Bronchial epithelial cell (primary cell): Measurements from ENCODE around the gene NIN. TPM values are rescaled to one million over a fixed set of nuclear protein-coding genes. Genes with fewer than 3 reads are reported as not detected.

ENCODE experiments used
- DNase-seq: peaks from one replicate; pipeline ENCODE4 v3.0.0-alpha.2; 2010; ENCODE audit warnings: low read depth
- FAIRE-seq: peaks from 2 replicates; lab custom pipeline; 2011; peaks lifted over from hg19 to GRCh38; lab: Jason Lieb, UNC
- H3K27me3 ChIP-seq: 2 replicates; pipeline ENCODE4 v1.5.1; 2011; ENCODE audit warnings: low read length; ENCODE audit not compliant: control insufficient read depth, insufficient read depth
- H3K36me3 ChIP-seq: 2 replicates; pipeline ENCODE4 v1.5.1; 2011; ENCODE audit warnings: low read length; ENCODE audit not compliant: control insufficient read depth, insufficient read depth
- H3K4me3 ChIP-seq: 2 replicates; pipeline ENCODE4 v1.5.1; 2011; ENCODE audit warnings: mild to moderate bottlenecking, low read depth, low read length, control low read depth
- total RNA-seq: library from RNA; depleted of rRNA; stranded (reverse); fragments of >200 nt; gene quantifications from 2 replicates; pipeline ENCODE4 v1.2.1, GENCODE V29; 2014
- TF ChIP-seq, protein P1 (sequence below): IDR thresholded peaks from 2 replicates; pipeline ENCODE4 v1.5.1; 2011; ENCODE audit warnings: mild to moderate bottlenecking, moderate library complexity, low read length, control low read depth, inconsistent platforms; ENCODE audit not compliant: insufficient read depth, severe bottlenecking

The NIN gene
- total RNA-seq, 1 donor from 2014 or later, result 16.8 TPM

DNA sequence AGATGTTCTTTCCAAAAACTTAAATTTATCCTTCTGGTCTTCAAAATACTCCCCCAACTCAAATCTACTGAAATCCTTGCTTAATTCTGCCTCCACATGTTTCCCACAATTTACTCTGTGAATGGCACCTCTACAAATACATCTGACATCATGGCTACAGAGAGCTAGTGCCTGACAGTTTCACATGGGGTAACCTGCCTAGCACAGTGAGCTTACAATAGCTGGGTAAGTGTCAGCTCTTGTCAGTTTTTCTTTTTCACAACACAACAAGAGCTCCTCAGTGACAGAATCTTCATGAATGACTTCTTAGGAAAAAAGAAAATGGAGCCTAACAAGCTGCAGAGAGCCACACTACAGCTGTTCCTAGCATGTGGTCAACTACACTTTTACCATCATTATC is 54.4 kb downstream of the NIN start:
- TF ChIP-seq, protein P1, sequence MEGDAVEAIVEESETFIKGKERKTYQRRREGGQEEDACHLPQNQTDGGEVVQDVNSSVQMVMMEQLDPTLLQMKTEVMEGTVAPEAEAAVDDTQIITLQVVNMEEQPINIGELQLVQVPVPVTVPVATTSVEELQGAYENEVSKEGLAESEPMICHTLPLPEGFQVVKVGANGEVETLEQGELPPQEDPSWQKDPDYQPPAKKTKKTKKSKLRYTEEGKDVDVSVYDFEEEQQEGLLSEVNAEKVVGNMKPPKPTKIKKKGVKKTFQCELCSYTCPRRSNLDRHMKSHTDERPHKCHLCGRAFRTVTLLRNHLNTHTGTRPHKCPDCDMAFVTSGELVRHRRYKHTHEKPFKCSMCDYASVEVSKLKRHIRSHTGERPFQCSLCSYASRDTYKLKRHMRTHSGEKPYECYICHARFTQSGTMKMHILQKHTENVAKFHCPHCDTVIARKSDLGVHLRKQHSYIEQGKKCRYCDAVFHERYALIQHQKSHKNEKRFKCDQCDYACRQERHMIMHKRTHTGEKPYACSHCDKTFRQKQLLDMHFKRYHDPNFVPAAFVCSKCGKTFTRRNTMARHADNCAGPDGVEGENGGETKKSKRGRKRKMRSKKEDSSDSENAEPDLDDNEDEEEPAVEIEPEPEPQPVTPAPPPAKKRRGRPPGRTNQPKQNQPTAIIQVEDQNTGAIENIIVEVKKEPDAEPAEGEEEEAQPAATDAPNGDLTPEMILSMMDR, result no peak
- FAIRE-seq, result no peak
- Histone ChIP-seq H3K4me3 (no peak overlapping the region), H3K36me3 (peaks cover 4% of the 10 kb centered on the region), H3K27me3 (no peaks in the 10 kb centered on the region)
- DNase-seq, result no peak

DNA sequence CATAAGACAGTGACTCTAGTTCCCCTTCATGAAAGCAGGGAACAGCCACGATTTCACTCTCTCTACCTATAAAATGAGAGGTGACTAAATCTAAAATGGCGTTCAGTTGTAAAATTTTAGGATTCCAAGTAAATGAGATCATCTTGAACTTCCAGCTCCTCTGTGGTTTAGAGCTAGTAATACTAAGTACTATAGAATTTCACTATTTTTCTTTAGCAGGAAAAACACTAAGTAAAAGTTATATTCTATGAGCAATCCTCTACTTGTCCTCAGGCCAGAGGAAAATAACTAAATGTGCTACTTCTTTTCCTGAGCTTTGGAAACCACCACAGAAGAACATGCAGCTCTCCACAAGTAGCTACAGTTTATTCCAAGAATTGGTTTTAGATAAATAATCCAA is 55.6 kb downstream of the NIN start:
- peaks cover 4% of the 10 kb centered on the region for H3K36me3 ChIP-seq
- peak; percentile 92 for DNase-seq

DNA sequence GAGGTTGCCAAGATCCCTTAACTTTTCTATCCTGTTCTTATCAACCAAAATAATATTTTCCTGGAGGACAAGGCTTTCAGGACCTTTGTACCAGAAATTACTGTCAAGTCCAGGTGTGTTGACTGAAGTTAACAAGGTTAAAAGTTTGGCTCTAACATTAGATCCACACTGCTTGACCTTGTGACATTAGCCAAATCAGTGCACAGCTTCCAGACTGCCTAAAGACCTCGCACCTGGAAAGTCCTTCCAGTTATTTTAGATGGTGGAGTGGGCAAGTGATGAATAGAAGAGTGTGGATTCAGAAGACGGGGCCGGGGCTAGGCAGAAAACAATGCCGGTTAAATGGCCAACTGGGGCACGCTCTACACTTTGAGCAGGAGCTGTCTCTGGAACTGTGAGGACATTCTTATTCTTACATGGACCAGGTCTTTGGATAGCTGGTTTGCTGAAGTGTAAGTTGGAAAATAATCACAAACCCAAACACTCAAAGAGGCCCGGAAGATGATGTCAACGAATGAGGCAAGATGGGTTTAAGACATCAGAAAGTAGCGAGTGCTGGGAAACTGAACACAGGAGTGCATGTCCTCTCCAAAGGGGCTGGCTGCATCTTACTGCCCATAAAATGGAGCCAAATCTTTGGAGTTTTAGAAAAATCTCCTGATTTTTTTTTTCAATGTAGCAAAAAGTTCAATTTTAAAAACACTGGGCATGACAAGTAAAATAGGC is 56.3 kb downstream of the NIN start:
- FAIRE-seq, result no peak
- no peaks in the 10 kb centered on the region for H3K27me3 ChIP-seq
- no peak overlapping the region for H3K4me3 ChIP-seq
- H3K36me3 ChIP-seq, result peaks cover 8% of the 10 kb centered on the region
- TF ChIP-seq, protein P1, result no peak
- DNase-seq, result no peak

More for the DNA sequence above, 55.6 kb downstream of the NIN start:
- H3K27me3 ChIP-seq, result no peaks in the 10 kb centered on the region
- no peak overlapping the region for H3K4me3 ChIP-seq
- TF ChIP-seq, protein P1, result no peak
- no peak for FAIRE-seq

DNA sequence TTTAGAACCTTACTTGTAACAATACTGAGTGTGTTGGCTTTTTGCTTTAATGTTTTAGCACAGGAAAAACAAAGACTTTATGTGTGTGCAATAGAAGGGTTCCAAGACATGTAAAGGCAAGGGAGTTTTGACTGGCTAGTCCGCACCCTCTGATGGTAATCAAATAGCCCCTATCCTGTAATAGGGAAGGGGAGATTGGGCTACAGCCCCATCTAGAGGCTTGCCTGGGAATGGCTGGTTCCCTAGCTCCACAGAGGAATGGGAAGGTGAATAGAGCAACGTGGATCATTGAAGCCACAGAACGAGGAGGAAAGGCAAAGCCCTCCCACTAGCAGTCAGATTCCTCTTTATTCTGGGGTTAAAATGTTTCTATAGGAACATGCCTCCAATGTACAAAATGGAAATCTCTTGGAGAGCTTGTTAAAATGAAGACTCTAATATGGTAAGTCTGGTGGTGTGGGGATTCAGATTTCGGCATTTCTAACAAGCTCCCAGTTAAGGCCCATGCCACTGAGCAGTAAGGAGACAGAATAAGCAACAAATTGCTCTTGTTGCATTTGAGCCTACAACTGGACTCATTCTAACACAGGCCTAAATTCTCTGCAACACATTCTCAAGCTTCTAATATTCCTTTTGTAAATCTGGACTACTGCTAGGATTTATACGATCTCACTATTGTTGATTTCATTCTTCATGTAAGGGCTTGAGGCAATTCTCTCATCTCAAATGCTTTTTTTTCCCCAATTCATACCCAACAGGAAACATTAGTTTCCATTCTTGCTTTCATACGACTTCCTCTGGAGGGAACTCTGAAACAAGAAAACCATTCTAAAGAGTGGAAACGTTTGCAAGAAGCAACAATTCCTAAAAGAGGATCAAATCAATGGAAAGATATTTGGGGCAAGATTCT is 57.1 kb downstream of the NIN start:
- Histone ChIP-seq H3K27me3 (no peaks in the 10 kb centered on the region), H3K4me3 (no peak overlapping the region), H3K36me3 (peaks cover 8% of the 10 kb centered on the region)
- no peak for FAIRE-seq
- peak; percentile 60 for DNase-seq
- TF ChIP-seq, protein P1, result peak; percentile 92

DNA sequence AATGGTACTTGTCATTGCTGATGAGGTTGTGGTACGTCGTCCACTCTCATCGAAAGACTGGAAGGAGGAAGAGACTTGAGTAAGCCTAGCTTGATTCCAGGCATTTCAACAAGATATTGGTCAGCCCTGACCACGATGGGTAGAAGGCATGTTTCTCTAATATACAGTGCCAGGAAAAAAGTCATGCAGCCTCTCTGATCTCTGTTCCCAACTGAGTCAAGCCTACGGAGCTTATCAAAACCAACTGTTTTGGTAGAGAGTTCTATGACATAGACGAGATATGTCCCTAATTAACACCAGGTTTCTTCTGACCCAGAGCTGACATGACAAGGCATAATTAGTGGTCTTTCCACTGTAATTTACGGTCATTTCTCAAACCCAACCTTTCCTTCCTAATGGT is 58.5 kb downstream of the NIN start:
- no peaks in the 10 kb centered on the region for H3K27me3 ChIP-seq
- no peak for FAIRE-seq
- no peak overlapping the region for H3K4me3 ChIP-seq
- peaks cover 8% of the 10 kb centered on the region for H3K36me3 ChIP-seq
- TF ChIP-seq, protein P1, result no peak
- DNase-seq, result no peak
